Upper lobe of left lung (tissue), 6 donors: Measurements from ENCODE around the gene DNASE1L3. TPM values are rescaled to one million over a fixed set of nuclear protein-coding genes. Genes with fewer than 3 reads are reported as not detected.

ENCODE experiments used
- ATAC-seq, 2 donors: fragments of 200-7000 bp; cut with Tn5 transposase; one replicate each; pipeline ENCODE4 v1.9.1; 2022; ENCODE audit warnings: mild to moderate bottlenecking in 2 of 2, moderate library complexity in 2 of 2; ENCODE audit not compliant: low FRiP score in 2 of 2
- DNase-seq, 2 donors: peaks; one replicate each; pipeline ENCODE4 v3.0.0-alpha.2; 2019 to 2020
- H3K27ac ChIP-seq, 4 donors: fragments of 200-600 bp; sonication (generic); one replicate each; pipeline ENCODE4 v1.5.1; 2016 to 2019
- H3K27me3 ChIP-seq, 4 donors: fragments of 200-600 bp; sonication (generic); one replicate each; pipeline ENCODE4 v1.5.1; 2017 to 2019
- H3K36me3 ChIP-seq, 4 donors: fragments of 200-600 bp; sonication (generic); one replicate each; pipeline ENCODE4 v1.5.1; 2016 to 2019
- H3K4me1 ChIP-seq, 4 donors: fragments of 200-600 bp; sonication (generic); one replicate each; pipeline ENCODE4 v1.5.1; 2018 to 2019
- H3K4me3 ChIP-seq, 4 donors: fragments of 200-600 bp; sonication (generic); one replicate each; pipeline ENCODE4 v1.5.1; 2017 to 2019; ENCODE audit warnings: mild to moderate bottlenecking in 2 of 4, moderate library complexity in 1 of 4
- H3K9me3 ChIP-seq, 4 donors: fragments of 200-600 bp; sonication (generic); one replicate each; pipeline ENCODE4 v1.5.1; 2018 to 2019
- CTCF ChIP-seq, 6 experiments: fragments of 450-650 bp in 4 of 6; fragments of 200-600 bp in 2 of 6; sonication (generic) in 2 of 6; IDR thresholded peaks; one replicate each; pipeline ENCODE4 v1.5.1; 2016 to 2019; ENCODE audit warnings: antibody characterized with exemption in 6 of 6
- EP300 ChIP-seq, 4 donors: sonication (generic); formaldehyde crosslinking; IDR thresholded peaks; one replicate each; pipeline ENCODE4 v1.5.1; 2017; ENCODE audit warnings: antibody characterized with exemption in 4 of 4, control low read depth in 2 of 4
- POLR2A ChIP-seq, 4 donors: fragments of 450-650 bp; IDR thresholded peaks; one replicate each; pipeline ENCODE4 v1.5.1; 2016 to 2017; ENCODE audit warnings: antibody characterized with exemption in 4 of 4, mild to moderate bottlenecking in 2 of 4
- POLR2AphosphoS5 ChIP-seq, 2 donors: sonication (generic); formaldehyde crosslinking; IDR thresholded peaks; one replicate each; pipeline ENCODE4 v1.5.1; 2017; ENCODE audit warnings: antibody characterized with exemption in 2 of 2
- WGBS, 2 donors: methylation state at CpG; one replicate each; pipeline ENCODE4 v1.1.5; 2017 to 2018; 5-methylcytosine and 5-hydroxymethylcytosine counted together
- total RNA-seq, 6 donors: library from RNA; depleted of rRNA in 4 of 6; stranded (reverse); fragments of >200 nt in 4 of 6; gene quantifications; one replicate each; pipeline versions ENCODE4 v1.1.0 to v1.2.1, GENCODE V29; 2016 to 2021
- donor health status: DM: no; HTN: no; CAD: no; lungs with moderate emphysema.
- donor health status: DM: no; HTN: yes; CAD: no; lungs with severe emphysema.

DNASE1L3 gene
- total RNA-seq, 6 donors from 2014 or later, result 0.59 to 35.6 (median 3.3) TPM; not detected in 1

- Histone ChIP-seq H3K4me3 (no peak overlapping the region), H3K9me3 (peaks cover 0 to 3% (median 0%) of the 10 kb centered on the region in 4 donors), H3K27ac (peak overlapping the region in 3 of 4 donors; percentile 19 to 49 (median 34)), H3K36me3 (peaks cover 0 to 52% (median 14%) of the 10 kb centered on the region in 4 donors), H3K27me3 (no peaks in the 10 kb centered on the region), H3K4me1 (peaks cover 11 to 28% (median 26%) of the 10 kb centered on the region in 4 donors)
- DNase-seq (peak in 1 of 2 donors; percentile 62), ATAC-seq (peak in 1 of 2 donors; percentile 1)
- 76 to 77% methylated on average over 12 to 16 of the region's 16 CpGs for WGBS, 2 donors
- TF ChIP-seq CTCF (IDR thresholded peaks at IDR 0.05) (no peak), EP300 (IDR thresholded peaks at IDR 0.05) (no peak), POLR2A (IDR thresholded peaks at IDR 0.05) (no peak), POLR2AphosphoS5 (IDR thresholded peaks at IDR 0.05) (no peak)
Observed at GRCh38 chr3:58164906-58165821, 45.6 kb downstream of the DNASE1L3 start.

- Histone ChIP-seq H3K9me3 (peaks cover 0 to 3% (median 0%) of the 10 kb centered on the region in 4 donors), H3K36me3 (peaks cover 0 to 49% (median 15%) of the 10 kb centered on the region in 4 donors), H3K27ac (peak overlapping the region in 3 of 4 donors; percentile 19 to 49 (median 34)), H3K4me1 (peaks cover 11 to 28% (median 26%) of the 10 kb centered on the region in 4 donors), H3K27me3 (no peaks in the 10 kb centered on the region), H3K4me3 (no peak overlapping the region)
- WGBS, 2 donors, result 67 to 86% methylated on average over 7 to 12 of the region's 12 CpGs
- peak; percentile 75 to 92 for DNase-seq
- TF ChIP-seq POLR2AphosphoS5 (IDR thresholded peaks at IDR 0.05), result no peak
- no peak for TF ChIP-seq POLR2A (IDR thresholded peaks at IDR 0.05)
- TF ChIP-seq EP300 (IDR thresholded peaks at IDR 0.05), result no peak
- no peak for TF ChIP-seq CTCF (IDR thresholded peaks at IDR 0.05)
- ATAC-seq, result peak; percentile 23 to 45
Observed at GRCh38 chr3:58164199-58164879, 46.4 kb downstream of the DNASE1L3 start.

GRCh38 chr3:58163234-58163633 is 47.5 kb downstream of the DNASE1L3 start:
- peaks cover 11 to 28% (median 26%) of the 10 kb centered on the region in 4 donors for H3K4me1 ChIP-seq
- ATAC-seq (no peak), DNase-seq (no peak)
- peaks cover 0 to 49% (median 15%) of the 10 kb centered on the region in 4 donors for H3K36me3 ChIP-seq
- H3K27me3 ChIP-seq, result no peaks in the 10 kb centered on the region
- H3K4me3 ChIP-seq, result no peak overlapping the region
- H3K9me3 ChIP-seq, result peaks cover 0 to 3% (median 0%) of the 10 kb centered on the region in 4 donors
- TF ChIP-seq POLR2A (IDR thresholded peaks at IDR 0.05) (no peak), POLR2AphosphoS5 (IDR thresholded peaks at IDR 0.05) (peak; percentile 57 to 64)
- H3K27ac ChIP-seq, result no peak overlapping the region
- 74 to 90% methylated on average over 9 to 14 of the region's 14 CpGs for WGBS, 2 donors

- Histone ChIP-seq H3K27ac (no peak overlapping the region), H3K9me3 (peaks cover 0 to 3% (median 0%) of the 10 kb centered on the region in 4 donors), H3K27me3 (no peaks in the 10 kb centered on the region), H3K4me3 (no peak overlapping the region), H3K36me3 (peaks cover 0 to 58% (median 22%) of the 10 kb centered on the region in 4 donors), H3K4me1 (peaks cover 11 to 28% (median 25%) of the 10 kb centered on the region in 4 donors)
- 78 to 79% methylated on average over 11 of the region's 11 CpGs for WGBS, 2 donors
- TF ChIP-seq POLR2AphosphoS5 (IDR thresholded peaks at IDR 0.05) (peak in 1 of 2 donors; percentile 73), CTCF (IDR thresholded peaks at IDR 0.05) (no peak), EP300 (IDR thresholded peaks at IDR 0.05) (no peak), POLR2A (IDR thresholded peaks at IDR 0.05) (no peak)
- peak in 1 of 2 donors; percentile 64 for DNase-seq
- peak in 1 of 2 donors; percentile 42 for ATAC-seq
Observed at GRCh38 chr3:58161435-58162398, 49.1 kb downstream of the DNASE1L3 start.
